ENCODE measurements around the gene CD3E.

CD3E gene

DNA sequence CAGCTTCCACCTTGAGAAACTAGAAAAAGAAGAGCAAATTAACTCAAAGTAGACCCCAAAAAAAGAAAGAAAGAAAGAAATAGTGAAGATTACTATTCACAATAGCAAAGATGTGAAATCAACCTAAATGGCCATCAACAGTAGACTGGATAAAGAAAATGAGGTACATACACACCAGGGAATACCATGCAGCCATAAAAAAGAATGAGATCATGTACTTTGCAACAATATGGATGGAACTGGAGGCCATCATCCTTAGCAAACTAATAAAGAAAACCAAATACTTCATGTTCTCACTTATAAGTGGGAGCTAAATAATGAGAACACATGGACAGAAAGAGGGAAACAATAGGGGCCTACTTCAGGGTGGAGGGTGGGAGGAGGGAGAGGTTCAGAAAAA is 24.2 kb downstream of the CD3E start:
- no peak for DNase-seq

DNA sequence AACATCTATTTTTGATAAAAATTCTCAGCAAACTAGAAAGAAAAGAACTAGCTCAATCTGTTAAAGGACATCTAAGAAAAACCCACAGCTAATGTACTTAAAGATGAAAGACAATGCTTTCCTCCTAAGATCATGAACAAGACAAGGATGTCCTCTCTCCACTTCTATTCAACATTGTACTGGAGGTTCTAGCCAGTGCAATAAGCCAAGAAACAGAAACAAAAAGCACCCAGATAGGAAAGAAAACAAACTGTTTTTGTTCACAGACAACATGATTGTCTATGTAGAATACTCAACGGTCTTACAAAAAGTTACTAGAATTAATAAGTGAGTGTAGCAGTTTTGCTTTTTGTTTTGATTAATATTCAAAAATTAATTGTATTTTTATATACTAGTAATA is 30.2 kb downstream of the CD3E start:
- no peak for DNase-seq

DNA sequence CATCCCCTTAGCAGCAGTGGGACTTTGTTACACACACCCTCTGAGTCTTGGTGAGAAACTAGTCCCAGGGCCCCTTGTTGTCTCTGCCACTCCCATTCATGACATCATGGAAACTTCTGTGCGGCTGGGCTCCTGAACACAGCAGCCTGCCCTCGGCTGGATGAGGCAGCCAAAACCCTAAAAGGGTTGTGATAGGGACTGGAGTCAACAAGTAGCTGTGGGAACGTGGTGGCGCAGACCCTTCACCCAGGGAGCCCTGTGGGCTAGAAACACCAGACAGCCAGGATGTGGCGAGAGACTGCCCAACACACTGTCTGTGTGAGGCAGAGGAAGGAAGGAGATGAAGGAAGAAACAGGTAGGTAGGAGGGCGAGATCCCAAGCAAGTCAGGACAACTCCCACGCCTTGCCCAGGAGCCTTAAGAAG is 34.1 kb downstream of the CD3E start:
- DNase-seq = no peak

DNA sequence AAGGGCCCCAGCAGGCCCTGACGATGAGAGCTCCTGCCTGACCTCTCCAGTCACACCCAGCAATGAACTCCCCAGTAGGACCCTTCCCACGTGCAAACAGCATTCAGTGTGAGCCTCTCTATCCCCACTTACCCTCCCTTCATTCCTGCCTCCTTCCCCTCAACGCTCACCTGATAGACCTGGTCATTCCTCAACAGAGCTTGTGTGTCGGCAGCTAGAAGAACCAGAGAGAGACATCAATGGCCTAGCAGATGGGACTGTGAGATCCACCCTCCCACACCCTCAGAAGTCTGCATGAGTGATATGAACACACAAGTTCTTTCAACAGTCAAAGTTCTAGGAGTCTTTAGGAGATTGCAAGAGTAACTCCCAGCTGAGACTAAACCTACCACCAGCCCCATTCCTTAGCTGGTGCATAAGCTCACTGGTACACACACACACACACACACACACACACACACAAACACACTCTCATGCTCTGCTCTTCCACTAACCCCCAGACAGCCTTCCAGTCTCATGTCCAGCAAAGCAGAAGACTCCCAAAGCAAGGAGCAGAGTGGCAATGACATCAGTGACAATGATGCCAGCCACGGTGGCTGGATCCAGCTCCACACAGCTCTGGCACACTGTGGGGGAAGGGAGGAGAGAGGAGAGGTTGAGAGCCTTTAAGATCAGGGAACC is 34.9 kb downstream of the CD3E start:
- no peak for DNase-seq

DNA sequence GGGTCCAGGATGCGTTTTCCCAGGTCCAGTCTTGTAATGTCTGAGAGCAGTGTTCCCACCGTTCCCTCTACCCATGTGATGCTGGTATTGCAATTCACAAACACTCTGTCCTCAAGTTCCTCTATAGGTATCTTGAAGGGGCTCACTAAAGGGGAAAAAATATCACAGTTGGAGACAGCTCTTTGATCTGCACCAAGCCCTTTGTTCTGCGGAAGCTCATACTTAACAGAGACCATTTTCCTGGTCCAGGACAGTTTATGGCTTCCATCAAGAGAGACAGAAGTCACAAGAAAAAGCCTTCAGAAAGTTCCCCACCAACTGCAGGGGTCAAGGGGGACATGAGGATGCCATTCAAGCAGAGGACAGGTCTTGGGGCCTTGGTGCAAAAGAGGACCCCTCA is 35.9 kb downstream of the CD3E start:
- DNase-seq = no peak

DNA sequence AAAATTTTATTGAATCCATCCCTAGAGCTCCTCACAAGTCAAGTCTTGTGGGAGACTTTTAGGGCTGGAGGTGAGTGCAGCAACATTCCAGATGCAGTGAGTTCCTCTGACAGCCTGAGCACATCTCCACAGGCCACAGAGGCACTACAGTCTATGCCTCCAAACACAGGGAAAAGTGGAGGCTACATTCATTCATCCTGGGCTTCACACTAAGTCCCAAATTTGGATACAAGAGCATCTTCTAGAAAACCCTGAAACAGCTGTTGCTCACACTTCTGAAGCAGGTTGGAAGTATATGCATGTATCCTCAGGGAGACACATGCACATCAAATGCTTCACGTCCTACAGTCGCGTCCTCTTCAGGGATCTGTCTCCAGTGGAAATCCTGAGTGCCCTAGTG is 36.7 kb downstream of the CD3E start:
- no peak for DNase-seq

DNA sequence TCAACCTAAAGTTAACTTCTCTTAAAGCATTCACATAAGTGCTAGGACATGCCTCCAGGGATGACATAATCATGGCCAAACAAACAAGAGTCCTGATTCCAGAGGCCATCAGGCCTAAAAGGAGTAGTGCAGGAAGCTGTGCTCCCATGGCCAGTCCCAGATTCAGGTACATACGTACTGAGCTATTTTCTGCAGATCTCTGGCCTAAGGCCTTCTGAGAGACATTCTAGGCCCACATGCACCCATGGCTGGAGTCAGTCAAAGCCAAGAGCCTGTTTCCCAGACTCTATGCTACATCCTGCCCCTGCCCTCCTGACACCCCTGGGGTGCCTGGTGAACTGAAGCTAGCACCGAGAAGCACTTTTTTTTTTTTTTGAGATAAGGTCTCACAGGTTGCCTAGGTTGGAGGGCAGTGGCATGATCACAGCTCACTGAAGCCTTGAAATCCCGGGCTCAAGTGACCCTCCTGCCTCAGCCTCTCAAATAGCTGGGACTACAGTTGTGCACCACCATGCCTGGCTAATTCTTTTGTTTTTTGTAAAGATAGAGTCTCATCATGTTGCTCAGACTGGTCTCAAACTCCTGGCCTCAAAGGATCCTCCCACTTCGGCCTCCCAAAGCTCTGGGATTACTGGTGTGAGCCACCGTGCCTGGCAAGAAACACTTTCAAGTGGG is 37.4 kb downstream of the CD3E start:
- no peak for DNase-seq

DNA sequence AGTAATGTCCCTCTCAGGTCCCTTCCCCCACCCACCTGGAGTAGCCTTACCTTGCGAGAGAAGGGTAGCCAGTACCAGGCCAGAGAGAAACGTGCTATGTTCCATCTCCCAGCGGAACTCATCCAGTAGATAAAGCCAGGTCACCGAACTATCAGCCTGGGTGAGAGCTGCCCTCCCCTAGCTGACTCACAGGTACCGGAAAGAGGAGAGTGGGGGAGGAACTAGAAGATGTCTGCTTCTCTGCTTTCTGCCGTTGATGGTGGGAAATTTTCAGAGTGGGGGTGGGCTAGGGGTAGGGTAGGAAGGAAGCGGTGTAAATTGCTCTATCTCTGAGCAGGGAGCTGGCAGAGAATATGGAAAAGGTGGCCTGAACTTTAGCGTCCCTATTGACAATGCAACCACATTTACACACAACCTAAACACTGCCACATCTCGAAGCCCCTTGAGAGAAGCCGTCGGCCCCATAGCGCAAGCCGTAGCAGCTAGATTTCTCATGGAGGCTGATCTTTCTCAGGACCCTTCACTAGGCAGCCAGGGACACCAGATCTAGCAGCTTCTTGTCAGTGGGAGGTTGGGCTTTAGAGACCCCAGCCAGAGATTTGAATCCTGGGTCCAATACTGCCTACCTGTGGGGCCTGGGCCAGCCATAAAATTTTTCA is 38.1 kb downstream of the CD3E start, which contains the start of gene CD3D:
CD3D (minus strand) TSS at position 203 of the 659 bp plus-strand sequence; CDS start at position 105, 98 bp downstream.
- DNase-seq = no peak

DNA sequence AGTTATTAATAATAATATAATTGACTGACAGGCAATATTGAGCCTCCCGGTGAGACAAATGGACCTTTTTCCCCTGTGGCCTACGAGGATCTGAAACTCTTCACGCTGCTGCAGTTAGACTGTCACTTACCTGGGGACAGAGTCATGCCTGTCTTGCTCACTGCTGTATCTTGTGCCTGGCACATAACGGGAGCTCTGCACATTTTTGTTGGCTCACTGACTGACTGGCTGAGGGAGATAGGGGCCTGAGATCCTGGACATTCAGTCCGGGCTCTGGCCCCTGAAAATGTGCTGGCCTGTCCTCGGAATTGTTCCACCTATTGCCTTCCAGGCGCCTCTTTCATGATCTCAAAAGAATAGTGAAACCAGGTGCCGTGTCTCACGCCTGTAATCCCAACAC is 38.7 kb downstream of the CD3E start:
- no peak for DNase-seq

DNA sequence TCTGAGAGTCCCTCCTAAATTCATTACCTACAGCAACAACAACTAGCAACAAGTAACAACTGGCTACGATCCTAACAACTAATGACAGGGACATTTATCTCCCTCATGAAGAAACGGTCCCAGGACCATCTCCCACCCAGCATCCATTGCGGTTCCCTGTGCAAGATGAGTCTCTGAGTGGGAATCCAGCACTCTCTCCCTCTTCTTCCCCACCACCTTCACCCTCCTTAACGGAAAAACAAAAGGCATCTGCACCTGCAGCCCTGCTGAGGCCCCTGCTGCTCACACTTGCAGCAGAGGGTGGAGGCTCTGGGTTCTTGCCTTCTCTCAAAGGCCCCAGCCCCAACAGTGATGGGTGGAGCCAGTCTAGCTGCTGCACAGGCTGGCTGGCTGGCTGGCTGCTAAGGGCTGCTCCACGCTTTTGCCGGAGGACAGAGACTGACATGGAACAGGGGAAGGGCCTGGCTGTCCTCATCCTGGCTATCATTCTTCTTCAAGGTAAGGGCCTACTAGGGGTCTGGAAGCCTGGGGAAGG is 39.5 kb downstream of the CD3E start, which contains the start of gene CD3G:
CD3G (plus strand) TSS at position 364 of the 535 bp plus-strand sequence; CDS start at position 444, 80 bp downstream.
- DNase-seq = no peak

DNA sequence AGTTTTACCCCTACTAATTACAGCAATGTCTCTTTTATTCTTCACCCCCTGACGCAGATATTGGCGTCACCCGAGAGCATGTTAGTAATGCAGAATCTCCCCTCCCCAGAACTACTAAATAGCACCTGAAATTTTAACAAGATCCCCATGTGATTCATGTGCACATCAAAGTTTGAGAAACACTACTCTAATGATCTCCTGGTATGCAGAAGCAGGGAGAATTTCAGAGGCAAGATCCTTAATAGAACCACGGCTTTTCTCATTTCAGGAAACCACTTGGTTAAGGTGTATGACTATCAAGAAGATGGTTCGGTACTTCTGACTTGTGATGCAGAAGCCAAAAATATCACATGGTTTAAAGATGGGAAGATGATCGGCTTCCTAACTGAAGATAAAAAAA is 44.9 kb downstream of the CD3E start:
- no peak for DNase-seq

DNA sequence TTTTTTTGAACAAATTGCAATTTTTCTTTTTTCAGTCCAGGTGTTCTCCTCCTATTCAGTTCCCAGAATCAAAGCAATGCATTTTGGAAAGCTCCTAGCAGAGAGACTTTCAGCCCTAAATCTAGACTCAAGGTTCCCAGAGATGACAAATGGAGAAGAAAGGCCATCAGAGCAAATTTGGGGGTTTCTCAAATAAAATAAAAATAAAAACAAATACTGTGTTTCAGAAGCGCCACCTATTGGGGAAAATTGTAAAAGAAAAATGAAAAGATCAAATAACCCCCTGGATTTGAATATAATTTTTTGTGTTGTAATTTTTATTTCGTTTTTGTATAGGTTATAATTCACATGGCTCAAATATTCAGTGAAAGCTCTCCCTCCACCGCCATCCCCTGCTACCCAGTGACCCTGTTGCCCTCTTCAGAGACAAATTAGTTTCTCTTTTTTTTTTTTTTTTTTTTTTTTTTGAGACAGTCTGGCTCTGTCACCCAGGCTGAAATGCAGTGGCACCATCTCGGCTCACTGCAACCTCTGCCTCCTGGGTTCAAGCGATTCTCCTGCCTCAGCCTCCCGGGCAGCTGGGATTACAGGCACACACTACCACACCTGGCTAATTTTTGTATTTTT is 48.7 kb downstream of the CD3E start:
- DNase-seq = peak; percentile 15

DNA sequence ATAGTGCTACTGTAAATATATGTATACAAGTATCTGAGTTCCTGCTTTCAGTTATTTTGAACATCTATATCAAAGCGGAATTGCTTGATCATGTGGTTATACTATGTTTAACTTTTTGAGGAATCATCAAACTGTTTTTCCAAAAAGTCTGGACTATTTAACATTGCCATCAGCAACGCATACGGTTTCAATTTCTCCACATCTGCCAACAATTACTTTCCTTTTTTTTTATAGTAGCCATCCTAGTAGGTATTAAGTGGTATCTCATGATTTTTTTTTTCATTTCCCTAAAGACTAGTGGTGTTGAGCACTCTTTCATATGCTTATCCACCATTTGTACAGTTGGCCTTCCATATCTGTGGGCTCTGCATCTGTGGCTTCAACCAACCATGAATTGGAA is 53.5 kb downstream of the CD3E start:
- no peak for DNase-seq

DNA sequence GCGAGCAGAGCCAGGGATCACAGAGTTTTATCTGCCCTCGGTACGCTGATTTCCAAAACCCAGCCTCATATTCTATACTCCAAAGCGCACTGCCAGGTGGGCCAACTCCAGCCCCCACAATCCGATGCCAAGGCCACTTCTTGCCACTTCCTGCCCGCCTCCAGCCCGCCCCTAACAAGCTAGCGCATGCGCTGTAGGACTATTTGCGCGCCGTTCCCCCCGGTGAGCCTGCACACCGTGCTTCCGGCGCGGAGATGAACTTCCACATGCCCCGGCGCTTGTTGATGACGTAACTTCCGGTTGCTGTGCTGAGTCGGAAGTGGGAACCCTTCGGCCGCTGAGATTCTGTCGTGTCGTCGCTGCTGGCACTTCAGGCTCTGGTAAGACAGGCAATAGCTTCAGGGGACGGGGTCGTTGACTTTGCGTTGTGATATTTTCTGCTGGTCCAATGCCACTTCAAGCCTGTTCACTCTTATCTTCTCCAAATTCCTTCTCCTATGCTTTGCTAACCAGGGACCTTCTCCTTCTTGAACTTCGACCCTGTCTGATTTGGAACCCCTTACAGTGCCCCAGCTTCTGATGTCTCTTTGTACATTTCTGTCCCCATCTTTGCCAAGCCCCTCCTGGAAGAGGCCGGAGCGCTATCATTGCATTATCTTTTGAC is 54.9 kb downstream of the CD3E start, which contains the start of gene UBE4A:
UBE4A (plus strand) TSS at position 306 of the 664 bp plus-strand sequence. CDS start 5,481 bp downstream, outside the sequence.
- peak; percentile 89 for DNase-seq

DNA sequence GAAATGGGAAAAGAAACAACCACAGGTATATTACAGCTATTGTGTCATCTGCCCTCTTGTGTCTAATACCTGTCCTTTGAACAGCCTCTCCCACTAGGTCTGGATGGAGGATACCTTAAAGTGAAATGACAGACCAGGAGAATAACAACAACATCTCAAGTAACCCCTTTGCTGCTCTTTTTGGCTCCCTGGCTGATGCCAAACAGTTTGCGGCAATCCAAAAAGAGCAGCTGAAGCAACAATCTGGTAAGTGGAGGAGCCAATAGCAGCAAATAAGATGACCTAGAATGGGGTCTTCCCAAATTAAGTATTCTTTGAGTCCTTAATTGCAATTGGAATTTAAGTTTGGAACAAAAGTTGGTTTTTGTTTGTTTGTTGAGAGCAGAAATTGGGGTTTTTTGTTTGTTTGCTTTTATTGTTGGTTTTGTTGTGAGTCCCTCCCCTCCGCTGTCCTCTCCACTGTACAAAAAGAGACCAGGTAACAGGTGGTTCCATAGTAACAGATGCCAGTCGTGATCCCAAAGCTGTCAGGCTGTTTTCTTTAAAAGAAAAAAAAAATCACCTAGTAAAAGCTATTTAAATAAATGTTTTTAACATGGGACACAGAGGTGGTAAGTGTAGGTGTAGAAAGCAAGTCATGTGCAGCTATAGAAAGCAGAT is 60.6 kb downstream of the CD3E start:
- no peak for DNase-seq
